K562 (cell line): Measurements from ENCODE around the gene CLASP2. TPM values are rescaled to one million over a fixed set of nuclear protein-coding genes. Genes with fewer than 3 reads are reported as not detected.
A peak's percentile ranks its signal among the peaks of the same experiment; 100 is the strongest.

Experiments used
- ATAC-seq: fragments of 200-7000 bp; cut with Tn5 transposase; 3 replicates; pipeline ENCODE4 v1.9.1; 2020; ENCODE audit warnings: moderate library complexity
- BruUV-seq: library from RNA; stranded (reverse); fragments of 400-500 nt; replicated peaks from 2 replicates; lab custom pipeline; 2021; lab: Mats Ljungman, UMichigan
- CTCF ChIA-PET: fragments of 300-600 bp; formaldehyde crosslinking; extraction: SDS; loops from one replicate; lab custom pipeline; 2021; ENCODE audit warnings: low intra/inter-chr PET ratio; lab: Yijun Ruan, JAX
- POLR2A ChIA-PET: fragments of 300-600, 350-650 bp; sonication (Branson Sonifier 250); formaldehyde crosslinking; extraction: SDS; loops from one replicate; lab custom pipeline; 2021; ENCODE audit warnings: antibody characterized with exemption, inconsistent platforms; lab: Yijun Ruan, JAX
- DNase-seq, 4 experiments: peaks; one replicate each; pipeline versions ENCODE4 v3.0.0 to v3.0.0-alpha.2; 2011 to 2018; ENCODE audit warnings: low spot score in 3 of 4, mixed read lengths in 3 of 4; ENCODE audit errors: extremely low read depth in 1 of 4
- FAIRE-seq: peaks from 2 replicates; lab custom pipeline; 2011; peaks lifted over from hg19 to GRCh38; lab: Jason Lieb, UNC
- H2AFZ ChIP-seq: 2 replicates; pipeline ENCODE4 v1.6.0; 2011; ENCODE audit warnings: low read depth, low read length, control low read depth, inconsistent platforms
- H3K27ac ChIP-seq: fragments of 200-600 bp; 3 replicates; pipeline ENCODE4 v1.8.0; 2011; ENCODE audit warnings: low read depth, mild to moderate bottlenecking, control low read depth, inconsistent platforms, low read length, moderate library complexity, mixed read lengths; ENCODE audit errors: extremely low read depth
- H3K27me3 ChIP-seq, 2 experiments: fragments of 300-600 bp in 1 of 2; 2 replicates in 1 of 2; 3 replicates in 1 of 2; pipeline versions ENCODE4 v1.6.0 to v1.8.0; 2011; ENCODE audit warnings: inconsistent platforms in 2 of 2, low read length in 2 of 2, mild to moderate bottlenecking in 1 of 2, mixed read lengths in 1 of 2, moderate library complexity in 1 of 2; ENCODE audit not compliant: control insufficient read depth in 2 of 2, insufficient read depth in 2 of 2
- H3K36me3 ChIP-seq: fragments of 300-600 bp; 3 replicates; pipeline ENCODE4 v1.8.0; 2011; ENCODE audit warnings: mild to moderate bottlenecking, low read length, inconsistent platforms; ENCODE audit not compliant: control insufficient read depth, insufficient read depth
- H3K4me1 ChIP-seq, 2 experiments: fragments of 200-600 bp in 1 of 2; replicated peaks in 1 of 2; 2 replicates in 1 of 2; 3 replicates in 1 of 2; pipeline versions ENCODE4 v1.5.1 to v1.8.0; 2011; ENCODE audit warnings: inconsistent platforms in 2 of 2, low read length in 2 of 2, mild to moderate bottlenecking in 1 of 2, mixed read lengths in 1 of 2, moderate library complexity in 1 of 2; ENCODE audit not compliant: control insufficient read depth in 2 of 2, insufficient read depth in 2 of 2
- H3K4me2 ChIP-seq: 2 replicates; pipeline ENCODE4 v1.6.1; 2011; ENCODE audit warnings: low read length, control low read depth, inconsistent platforms, mixed read lengths; ENCODE audit not compliant: insufficient read depth
- H3K4me3 ChIP-seq: fragments of 200-600 bp; sonication (generic), shearing (Covaris generic); 2 replicates; pipeline ENCODE4 v1.5.1; 2016; ENCODE audit warnings: control low read depth, inconsistent platforms
- H3K79me2 ChIP-seq: fragments of 200-600 bp; 3 replicates; pipeline ENCODE4 v1.8.0; 2011; ENCODE audit warnings: low read length, inconsistent platforms; ENCODE audit not compliant: control insufficient read depth, insufficient read depth
- H3K9ac ChIP-seq, 2 experiments: 2 replicates each; pipeline versions ENCODE4 v1.6.0 to v1.6.1; 2011; ENCODE audit warnings: low read depth in 2 of 2, low read length in 2 of 2, control low read depth in 1 of 2, inconsistent platforms in 1 of 2, mild to moderate bottlenecking in 1 of 2, mixed read lengths in 1 of 2; ENCODE audit not compliant: insufficient read depth in 1 of 2
- H3K9me1 ChIP-seq: one replicate; pipeline ENCODE4 v1.6.0; 2011; ENCODE audit warnings: inconsistent platforms, mild to moderate bottlenecking, low read length, moderate library complexity; ENCODE audit not compliant: control insufficient read depth, insufficient read depth
- H3K9me3 ChIP-seq: replicated peaks from 2 replicates; pipeline ENCODE4 v1.5.1; 2011; ENCODE audit warnings: low read depth, low read length, inconsistent platforms; ENCODE audit not compliant: control insufficient read depth, insufficient read depth
- H4K20me1 ChIP-seq: replicated peaks from 2 replicates; pipeline ENCODE4 v1.6.1; 2011; ENCODE audit warnings: low read length, inconsistent platforms, mixed read lengths; ENCODE audit not compliant: control insufficient read depth, insufficient read depth
- CBFA2T3 ChIP-seq: fragments of 450-650 bp; IDR thresholded peaks from 2 replicates; pipeline ENCODE4 v1.6.1; 2017
- KDM4B ChIP-seq, 2 experiments: fragments of 450-650 bp in 1 of 2; sonication (generic) in 1 of 2; IDR thresholded peaks; 2 replicates each; pipeline ENCODE4 v1.6.1; 2016 to 2017; ENCODE audit warnings: borderline replicate concordance in 2 of 2, antibody characterized with exemption in 1 of 2, low read depth in 1 of 2, mild to moderate bottlenecking in 1 of 2
- MEF2D ChIP-seq: conservative IDR thresholded peaks from 2 replicates; pipeline ENCODE4 v1.6.1; 2016; ENCODE audit warnings: low read depth, missing genetic modification characterization, missing compliant biosample characterization
- PHF20 ChIP-seq: fragments of 450-650 bp; IDR thresholded peaks from 2 replicates; pipeline ENCODE4 v1.6.1; 2018; ENCODE audit not compliant: partially characterized antibody
- PTRF ChIP-seq: fragments of 450-650 bp; IDR thresholded peaks from 2 replicates; pipeline ENCODE4 v1.6.1; 2016; ENCODE audit warnings: mild to moderate bottlenecking, missing genetic modification characterization, missing compliant biosample characterization
- TAL1 ChIP-seq: fragments of 450-650 bp; IDR thresholded peaks from 2 replicates; pipeline ENCODE4 v1.6.1; 2016; ENCODE audit warnings: mild to moderate bottlenecking
- ZNF583 ChIP-seq: fragments of 250-450 bp; sonication (Bioruptor Pico); IDR thresholded peaks from 2 replicates; pipeline ENCODE4 v1.4.0; 2020
- ZNF79 ChIP-seq: fragments of 250-450 bp; sonication (Bioruptor Pico); IDR thresholded peaks from 2 replicates; pipeline ENCODE4 v1.4.0; 2020; ENCODE audit warnings: low read depth, mild to moderate bottlenecking, moderate library complexity
- WGBS: fragments of 100-300 bp; shearing (Covaris generic); methylation state at CpG from one replicate; pipeline ENCODE4 v1.1.6; 2016; ENCODE audit warnings: low coverage, mixed read lengths; ENCODE audit not compliant: insufficient coverage; ENCODE audit errors: missing lambda C conversion rate; 5-methylcytosine and 5-hydroxymethylcytosine counted together
- in situ Hi-C: fragments of 300-500 bp; cut with MboI; formaldehyde crosslinking; loops from 4 replicates; pipeline ENCODE4 v1.15.0; 2018; ENCODE audit warnings: inconsistent platforms, mixed read lengths
- intact Hi-C: fragments of 100-400 bp; cut with micrococcal nuclease; formaldehyde crosslinking; loops from 2 replicates; pipeline ENCODE4 v1.14.2; 2022
- polyA plus RNA-seq, 8 experiments: library from polyadenylated mRNA; depleted of rRNA in 4 of 8; stranded (reverse) in 5 of 8; unstranded in 3 of 8; fragments of >200 nt; fragmentation: Nextera tagmentation in 2 of 8; fragmentation: Illumina TruSeq in 1 of 8; extraction: Ambion mirVana in 2 of 8; extraction: Trizol in 1 of 8; gene quantifications; 2 replicates each; pipeline versions ENCODE4 v1.2.1 to v1.2.3, GENCODE V29; 2011 to 2014; ENCODE audit warnings: inconsistent platforms in 1 of 8, missing spikeins in 1 of 8
- total RNA-seq, 7 experiments: library from RNA; depleted of rRNA in 6 of 7; stranded (reverse); fragments of >200 nt in 6 of 7; fragmentation: Illumina TruSeq in 2 of 7; extraction: Trizol in 2 of 7; gene quantifications; 2 replicates each; pipeline versions ENCODE4 v1.2.1 to v1.2.3, GENCODE V29; 2011 to 2021; ENCODE audit warnings: low replicate concordance in 1 of 7

The CLASP2 gene
- total and polyA plus RNA-seq, 9 of the 15 experiments (the other 6 are each of a cell fraction or from before 2014, with no cell fraction given) = 13.5 to 107 (median 71.8) TPM

- TF ChIP-seq KDM4B (IDR thresholded peaks at IDR 0.05; ENCODE audit: borderline replicate concordance in 2 of 2, low read depth in 1 of 2) (no peak), MEF2D (tag) (0 out of 2 replicates have a peak, but pooled peaks have one; percentile 19), PHF20 (no peak), ZNF79 (no peak), PTRF (tag) (no peak)
- TF ChIP-seq, all 486 proteins: peak for 5
Observed at GRCh38 chr3:33722626-33723370, 4.7 kb upstream of the CLASP2 start (continued).

- WGBS = 74% methylated on average over 1 of the region's 1 CpG
- intact Hi-C loops (no loop called here), in situ Hi-C loops (no loop called here)
- ChIA-PET CTCF (no interaction called here), POLR2A (interaction anchor here (1.1 kb wide), 1 partner anchor 54 kb away, joined by 3 read pairs; no protein-coding TSS in a partner anchor)
- FAIRE-seq = peak; percentile 11
- H3K9me3 ChIP-seq = no peaks in the 10 kb centered on the region
- no peak overlapping the region for H3K4me2 ChIP-seq
- peaks cover 11% of the 10 kb centered on the region for H3K79me2 ChIP-seq
- H3K9ac ChIP-seq = no peak overlapping the region
- no TSS peak for BruUV-seq
- H2AFZ ChIP-seq = no peak overlapping the region
- TF ChIP-seq CBFA2T3 (peak; percentile 58), TAL1 (0 out of 2 replicates have a peak, but pooled peaks have one; percentile 7), ZNF583 (CRISPR knock-in tag) (no peak)
- peaks cover 0 to 5% of the 10 kb centered on the region in 2 experiments; a peak in 4 of 5 replicates for H3K4me1 ChIP-seq
- no peak overlapping the region for H3K4me3 ChIP-seq
- ATAC-seq = no peak
- no peak overlapping the region for H3K27ac ChIP-seq
- DNase-seq = peak in 1 of 4 experiments; percentile 20
- no peaks in the 10 kb centered on the region for H3K36me3 ChIP-seq
- no peaks in the 10 kb centered on the region for H3K9me1 ChIP-seq
- no peaks in the 10 kb centered on the region for H3K27me3 ChIP-seq
- H4K20me1 ChIP-seq = no peaks in the 10 kb centered on the region
Observed at GRCh38 chr3:33722191-33722590, 4.1 kb upstream of the CLASP2 start.
